ENCODE measurements around the gene CNOT6L. TPM values are rescaled to one million over a fixed set of nuclear protein-coding genes. Genes with fewer than 3 reads are reported as not detected.

The CNOT6L gene
- total and polyA plus RNA-seq, 7 donors, result 4.2 to 21.6 (median 17.5) TPM

GRCh38 chr4:77742054-77742453 lies 77.1 kb downstream of the CNOT6L start:
- Histone ChIP-seq H3K9me3 (no peaks in the 10 kb centered on the region), H3K4me3 (no peak overlapping the region), H3K27ac (no peak overlapping the region), H3K36me3 (peaks cover 0 to 24% (median 6%) of the 10 kb centered on the region in 4 donors), H3K4me1 (no peaks in the 10 kb centered on the region), H3K27me3 (no peaks in the 10 kb centered on the region)
- 89 to 97% methylated on average over 2 of the region's 2 CpGs for WGBS, 2 donors
- TF ChIP-seq CTCF (IDR thresholded peaks at IDR 0.05) (no peak), EP300 (IDR thresholded peaks at IDR 0.05) (no peak), POLR2AphosphoS5 (IDR thresholded peaks at IDR 0.05) (no peak), POLR2A (IDR thresholded peaks at IDR 0.05) (no peak)
- no peak for DNase-seq
- intact Hi-C loops (cut with DNase I), result no loop called here

- H3K9me3 ChIP-seq, result no peaks in the 10 kb centered on the region
- TF ChIP-seq POLR2AphosphoS5 (IDR thresholded peaks at IDR 0.05) (no peak), EP300 (IDR thresholded peaks at IDR 0.05) (no peak), POLR2A (IDR thresholded peaks at IDR 0.05) (no peak), CTCF (IDR thresholded peaks at IDR 0.05) (no peak)
- no peak for DNase-seq
- H3K4me3 ChIP-seq, result no peak overlapping the region
- no peaks in the 10 kb centered on the region for H3K27me3 ChIP-seq
- peaks cover 0 to 20% (median 6%) of the 10 kb centered on the region in 4 donors for H3K36me3 ChIP-seq
- intact Hi-C loops (cut with DNase I), result no loop called here
- WGBS, 2 donors, result 68 to 84% methylated on average over 4 of the region's 4 CpGs
- no peak overlapping the region for H3K27ac ChIP-seq
- no peaks in the 10 kb centered on the region for H3K4me1 ChIP-seq
Measured at GRCh38 chr4:77740480-77740879, 78.7 kb downstream of the CNOT6L start.

GRCh38 chr4:77734928-77735327 lies 84.2 kb downstream of the CNOT6L start:
- TF ChIP-seq POLR2AphosphoS5 (IDR thresholded peaks at IDR 0.05) (no peak), CTCF (IDR thresholded peaks at IDR 0.05) (no peak), EP300 (IDR thresholded peaks at IDR 0.05) (no peak), POLR2A (IDR thresholded peaks at IDR 0.05) (no peak)
- intact Hi-C loops (cut with DNase I), result no loop called here
- no peaks in the 10 kb centered on the region for H3K27me3 ChIP-seq
- no peak for DNase-seq
- no peaks in the 10 kb centered on the region for H3K9me3 ChIP-seq
- no peaks in the 10 kb centered on the region for H3K4me1 ChIP-seq
- peaks cover 0 to 22% (median 0%) of the 10 kb centered on the region in 4 donors for H3K36me3 ChIP-seq
- 40 to 67% methylated on average over 4 of the region's 4 CpGs for WGBS, 2 donors
- H3K4me3 ChIP-seq, result no peak overlapping the region
- no peak overlapping the region for H3K27ac ChIP-seq

GRCh38 chr4:77731656-77732055 lies 87.5 kb downstream of the CNOT6L start:
- no peak for DNase-seq
- no peak overlapping the region for H3K27ac ChIP-seq
- H3K9me3 ChIP-seq, result no peaks in the 10 kb centered on the region
- TF ChIP-seq POLR2AphosphoS5 (IDR thresholded peaks at IDR 0.05) (no peak), CTCF (IDR thresholded peaks at IDR 0.05) (no peak), EP300 (IDR thresholded peaks at IDR 0.05) (no peak), POLR2A (IDR thresholded peaks at IDR 0.05) (no peak)
- H3K4me1 ChIP-seq, result no peaks in the 10 kb centered on the region
- WGBS, 2 donors, result 84 to 95% methylated on average over 1 of the region's 1 CpG
- no peaks in the 10 kb centered on the region for H3K27me3 ChIP-seq
- no peak overlapping the region for H3K4me3 ChIP-seq
- intact Hi-C loops (cut with DNase I), result no loop called here
- peaks cover 0 to 39% (median 9%) of the 10 kb centered on the region in 4 donors for H3K36me3 ChIP-seq

GRCh38 chr4:77728420-77728819 lies 90.7 kb downstream of the CNOT6L start:
- Histone ChIP-seq H3K9me3 (no peaks in the 10 kb centered on the region), H3K27me3 (no peaks in the 10 kb centered on the region), H3K27ac (no peak overlapping the region), H3K4me3 (no peak overlapping the region), H3K4me1 (no peaks in the 10 kb centered on the region), H3K36me3 (peaks cover 0 to 69% (median 11%) of the 10 kb centered on the region in 4 donors)
- DNase-seq, result no peak
- TF ChIP-seq EP300 (IDR thresholded peaks at IDR 0.05), result no peak
- no peak for TF ChIP-seq CTCF (IDR thresholded peaks at IDR 0.05)
- no peak for TF ChIP-seq POLR2A (IDR thresholded peaks at IDR 0.05)
- no peak for TF ChIP-seq POLR2AphosphoS5 (IDR thresholded peaks at IDR 0.05)
- intact Hi-C loops (cut with DNase I), result no loop called here
- WGBS, 2 donors, result 100% methylated on average over 1 of the region's 1 CpG
